HG03565 (cell line): ENCODE results near the gene KRT3.
"Not testable (repeated sequence)": the region's sequence is repeated elsewhere in the genome, so short reads cannot be mapped to it uniquely, and the experiment has no call there.

Experiments
- ATAC-seq: cut with Tn5 transposase; IDR thresholded peaks from one replicate; pipeline ENCODE4 v1.9.1; 2021; ENCODE audit warnings: mild to moderate bottlenecking, moderate library complexity; ENCODE audit not compliant: unreplicated experiment

KRT3 gene

GRCh38 chr12:52799505-52800211 lies 3.7 kb upstream of the KRT3 start:
- ATAC-seq = no peak

- ATAC-seq = no peak
Observed at GRCh38 chr12:52798671-52799504, 3.0 kb upstream of the KRT3 start.

DNA sequence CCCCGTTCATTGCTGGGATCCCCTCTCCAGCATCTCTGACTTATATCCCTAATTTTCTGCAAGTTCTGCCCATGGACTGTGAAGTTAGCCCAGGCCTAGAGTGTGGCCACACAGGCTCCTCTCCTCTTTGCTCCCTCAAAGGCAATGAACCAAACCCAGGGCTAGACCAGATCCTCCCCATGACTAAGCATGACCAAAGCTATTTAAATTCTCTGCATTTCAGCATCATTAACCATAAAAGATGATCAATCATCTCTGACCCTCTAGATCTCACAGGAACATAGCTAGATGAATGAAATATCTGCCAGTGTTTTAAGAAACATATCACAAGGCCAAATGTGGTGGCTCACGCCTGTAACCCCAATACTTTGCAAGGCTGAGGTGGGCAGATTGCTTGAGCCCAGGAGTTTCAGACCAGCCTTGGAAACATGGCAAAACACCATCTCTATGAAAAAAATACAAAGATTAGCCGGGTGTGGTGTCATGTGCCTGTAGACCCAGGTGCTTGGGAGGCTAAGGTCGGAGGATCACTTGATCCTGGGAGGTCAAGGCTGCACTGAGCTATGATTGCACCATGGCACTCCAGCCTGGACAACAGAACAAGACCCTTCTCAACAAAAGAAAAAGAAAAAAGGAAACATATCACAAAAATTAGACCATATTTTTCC lies 2.2 kb upstream of the KRT3 start:
- ATAC-seq = no peak

DNA sequence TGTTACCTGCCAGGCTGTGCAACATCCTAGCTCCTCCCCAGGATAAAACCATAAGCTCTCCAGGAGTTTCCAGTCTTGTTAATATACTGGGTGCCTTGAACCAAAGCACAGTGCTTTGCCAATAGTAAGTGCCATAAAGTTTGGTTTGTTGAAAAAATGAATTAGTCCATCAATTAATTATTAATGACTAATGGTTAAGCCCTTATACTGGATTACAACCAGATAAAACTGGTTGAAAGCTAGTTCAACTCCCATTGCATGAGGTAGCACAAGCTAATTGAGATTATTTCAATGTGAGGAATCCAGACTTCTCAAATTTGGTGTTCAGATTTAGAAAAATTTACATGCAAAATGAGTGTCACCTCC lies 1.6 kb upstream of the KRT3 start:
- no peak for ATAC-seq

DNA sequence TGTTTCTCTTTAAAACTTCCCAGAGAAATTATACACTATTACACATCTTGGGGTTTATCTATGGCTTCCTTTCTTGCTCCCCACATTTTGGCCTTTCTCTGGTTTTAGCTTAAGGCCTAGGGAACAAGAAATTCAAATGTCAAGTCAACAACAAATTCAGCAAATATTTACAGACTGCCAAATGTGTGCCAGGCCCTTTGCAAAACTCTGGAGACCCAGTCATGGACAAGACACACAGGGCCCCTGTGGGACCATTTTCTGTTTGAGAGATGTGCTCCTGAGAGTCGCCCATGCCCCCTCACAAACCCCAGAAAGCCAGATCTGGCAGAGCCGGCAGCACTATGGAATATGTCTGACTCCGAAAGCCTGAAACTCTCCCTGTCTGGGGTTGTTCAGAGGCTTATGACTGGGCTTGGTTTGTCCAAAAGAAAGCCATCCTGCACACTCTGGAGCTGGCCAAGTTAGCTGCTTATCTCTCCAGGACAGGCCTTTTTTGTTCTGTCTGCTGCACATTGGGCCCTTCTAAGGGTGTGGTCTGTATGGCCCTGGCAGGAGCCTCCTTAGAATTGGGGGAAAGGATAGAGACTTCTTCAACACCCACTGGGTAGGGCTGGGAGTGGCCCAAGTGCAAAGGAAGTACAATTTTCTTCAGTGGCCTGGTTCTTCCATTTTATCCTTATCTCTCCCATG lies 1.1 kb upstream of the KRT3 start:
- no peak for ATAC-seq

- ATAC-seq = no peak
Observed at GRCh38 chr12:52796429-52796794, 495 bp upstream of the KRT3 start.

DNA sequence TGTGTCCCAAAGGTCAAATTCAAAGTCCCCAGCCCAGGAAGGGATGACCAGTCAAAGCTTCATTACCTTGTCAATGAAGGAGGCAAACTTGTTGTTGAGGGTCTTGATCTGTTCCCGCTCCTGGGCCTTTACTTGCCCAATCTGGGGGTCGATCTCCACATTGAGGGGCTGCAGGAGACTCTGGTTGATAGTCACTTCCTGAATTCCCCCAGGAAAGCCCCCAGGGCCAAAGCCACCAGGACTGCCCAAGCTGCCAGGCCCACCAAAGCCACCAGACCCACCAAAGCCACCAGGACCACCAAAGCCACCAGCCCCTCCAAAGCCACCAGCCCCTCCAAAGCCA lies 614 bp downstream of the KRT3 start:
- ATAC-seq = not testable (repeated sequence)

DNA sequence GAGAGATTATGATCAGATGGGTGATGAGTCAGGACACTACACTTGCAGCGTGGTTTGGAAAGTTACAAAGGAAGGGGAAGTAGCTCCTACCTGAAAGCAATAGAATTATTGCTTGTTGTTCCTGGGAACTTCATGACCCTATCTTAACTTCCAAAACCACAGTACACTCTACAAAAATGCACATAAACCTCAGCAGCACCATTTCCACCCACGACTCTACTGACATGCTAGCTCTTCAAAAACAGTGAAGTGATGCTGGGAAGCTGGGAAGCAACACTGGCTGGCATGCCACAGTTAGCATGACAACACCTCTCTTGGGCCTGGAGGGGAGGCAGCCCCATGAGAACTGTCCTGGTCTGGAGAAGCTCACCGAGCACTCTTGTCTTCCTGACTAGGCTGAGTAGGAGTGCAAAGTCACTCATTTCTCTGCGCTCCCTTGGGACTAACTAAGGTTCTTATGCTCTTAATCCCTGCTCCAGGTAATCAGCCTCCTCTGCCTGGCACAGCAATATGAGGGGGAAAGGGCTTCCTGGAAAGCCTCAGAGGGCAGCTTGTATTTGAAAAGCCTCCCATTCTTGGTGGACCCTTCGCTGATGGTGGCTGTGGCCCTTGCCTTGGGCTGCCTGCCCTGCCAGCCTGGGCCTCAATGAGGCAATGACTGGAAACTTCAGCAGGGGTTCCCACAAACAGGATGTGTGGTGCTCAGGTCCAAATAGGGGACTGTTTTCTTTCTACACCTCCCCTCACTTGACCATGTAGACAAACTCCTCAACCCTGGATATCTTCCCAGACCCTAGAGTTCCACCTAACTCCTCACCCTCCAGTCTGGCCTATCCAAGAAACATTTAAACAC lies 1.2 kb downstream of the KRT3 start:
- no peak for ATAC-seq

- ATAC-seq = no peak
Observed at GRCh38 chr12:52792185-52793029, 3.5 kb downstream of the KRT3 start.

GRCh38 chr12:52791271-52792184 lies 4.4 kb downstream of the KRT3 start:
- ATAC-seq = no peak

- no peak for ATAC-seq
Observed at GRCh38 chr12:52790427-52791270, 5.3 kb downstream of the KRT3 start.

DNA sequence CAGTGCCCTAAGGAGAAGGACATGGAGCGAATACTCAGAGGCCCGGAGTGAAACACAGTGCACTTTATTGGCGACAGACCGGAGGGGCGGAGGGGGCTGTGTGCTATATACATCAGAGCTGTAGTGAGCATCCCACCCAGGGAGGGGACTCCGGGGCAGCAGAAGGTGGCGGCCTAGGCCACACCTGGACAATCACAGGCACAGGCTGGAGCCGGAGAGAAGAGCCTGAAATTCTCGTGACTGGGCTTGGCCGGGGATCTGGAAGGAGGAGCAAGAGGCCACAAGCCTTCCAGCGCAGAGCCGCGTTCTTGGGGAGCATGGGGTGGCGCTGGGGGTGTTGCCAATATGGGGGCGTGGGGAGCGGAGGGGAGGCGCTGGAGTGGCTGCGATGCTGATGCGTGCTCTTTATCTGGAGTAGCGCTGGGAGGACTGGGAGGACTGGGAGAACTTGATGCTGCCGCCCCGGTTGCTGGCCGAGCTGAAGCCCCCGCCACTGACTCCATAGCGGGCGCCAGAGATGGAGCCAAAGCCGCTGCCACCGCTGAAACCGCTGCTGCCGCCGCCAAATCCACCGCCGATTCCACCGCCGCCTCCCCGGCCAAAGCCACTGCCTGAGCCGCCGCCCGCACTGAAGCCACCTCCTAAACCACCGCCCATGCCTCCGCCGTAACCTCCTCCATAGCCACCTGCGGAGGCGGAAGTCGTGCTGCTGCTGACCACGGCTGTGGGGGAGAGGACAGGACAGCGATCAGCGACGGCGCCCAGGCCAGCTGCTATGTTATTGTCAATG lies 6.1 kb downstream of the KRT3 start:
- ATAC-seq = no peak

DNA sequence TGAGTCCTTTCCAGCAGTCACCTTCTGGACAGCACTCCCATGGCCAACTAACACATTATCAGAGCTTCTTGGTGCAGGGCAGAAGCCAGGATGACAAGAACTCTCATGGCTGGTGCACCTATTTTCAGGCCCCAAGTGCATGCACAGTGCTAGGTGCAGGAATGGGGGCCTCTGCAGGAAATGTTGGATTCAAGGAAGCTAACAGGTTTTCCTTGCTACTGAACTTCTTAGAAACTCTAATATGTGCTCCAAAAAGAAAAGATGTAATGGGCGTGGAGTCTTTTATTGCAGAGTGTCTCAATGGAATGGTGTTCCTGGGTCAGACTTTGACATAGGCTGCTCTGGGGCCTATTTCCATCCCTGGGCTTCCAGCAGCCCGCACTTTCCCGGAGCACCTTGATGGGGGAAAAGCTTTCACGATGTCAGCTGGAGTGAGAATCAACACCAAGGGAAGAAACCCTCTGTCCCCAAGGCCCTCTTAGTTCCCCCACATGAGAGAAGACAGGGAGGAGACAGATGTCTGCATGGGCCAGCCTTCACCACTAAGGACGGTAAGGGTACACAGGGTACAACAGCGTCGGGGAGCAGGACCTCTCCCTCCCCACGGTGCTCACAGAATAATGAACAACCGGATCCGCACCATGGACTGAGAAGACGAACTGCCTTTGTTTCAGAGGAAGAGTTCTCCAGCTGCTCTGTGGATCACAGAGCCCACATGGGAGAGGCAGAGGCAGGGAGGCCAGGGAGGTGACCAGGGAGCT lies 6.9 kb downstream of the KRT3 start:
- ATAC-seq = no peak

GRCh38 chr12:52788192-52788875 lies 7.6 kb downstream of the KRT3 start:
- no peak for ATAC-seq

- no peak for ATAC-seq
Observed at GRCh38 chr12:52787324-52788191, 8.4 kb downstream of the KRT3 start.
